Suppressor macrophage treated with lipopolysaccharide for 1 hour (primary cell): ENCODE results near the gene MPHOSPH8.
A peak's percentile ranks its signal among the peaks of the same experiment; 100 is the strongest.

Experiments
- DNase-seq, 3 donors: peaks; one replicate each; pipeline ENCODE4 v3.0.0-alpha.2; 2020 to 2022

The MPHOSPH8 gene

GRCh38 chr13:19633479-19634255 is at the start of gene MPHOSPH8:
Gene MPHOSPH8 (plus strand): TSS chr13:19633659. CDS start chr13:19633749, 90 bp downstream.
- DNase-seq: peak; percentile 97 to 99 (median 98)

GRCh38 chr13:19586904-19587634 is 46.4 kb upstream of the MPHOSPH8 start:
- DNase-seq: peak; percentile 75 to 83 (median 80)

GRCh38 chr13:19587635-19588300 is 45.7 kb upstream of the MPHOSPH8 start:
- DNase-seq: peak; percentile 8 to 31 (median 23)

GRCh38 chr13:19589312-19589711 is 44.1 kb upstream of the MPHOSPH8 start:
- DNase-seq: no peak

- no peak for DNase-seq
Measured at GRCh38 chr13:19590423-19590822, 43.0 kb upstream of the MPHOSPH8 start.

GRCh38 chr13:19591864-19592263 is 41.6 kb upstream of the MPHOSPH8 start:
- peak; percentile 13 to 44 (median 29) for DNase-seq

GRCh38 chr13:19592657-19593180 is 40.7 kb upstream of the MPHOSPH8 start:
- DNase-seq: no peak

GRCh38 chr13:19596086-19596485 is 37.4 kb upstream of the MPHOSPH8 start:
- DNase-seq: no peak

GRCh38 chr13:19596960-19597361 is 36.5 kb upstream of the MPHOSPH8 start:
- DNase-seq: peak; percentile 19 to 35 (median 26)

GRCh38 chr13:19597523-19597922 is 35.9 kb upstream of the MPHOSPH8 start:
- DNase-seq: peak; percentile 45 to 67 (median 65)

GRCh38 chr13:19601749-19602725 is 31.4 kb upstream of the MPHOSPH8 start:
- DNase-seq: peak; percentile 22 to 56 (median 37)

GRCh38 chr13:19604306-19604705 is 29.2 kb upstream of the MPHOSPH8 start:
- DNase-seq: no peak

GRCh38 chr13:19605161-19605955 is 28.1 kb upstream of the MPHOSPH8 start:
- no peak for DNase-seq

GRCh38 chr13:19606152-19606551 is 27.3 kb upstream of the MPHOSPH8 start:
- DNase-seq: no peak

- no peak for DNase-seq
Measured at GRCh38 chr13:19606737-19607136, 26.7 kb upstream of the MPHOSPH8 start.

- DNase-seq: no peak
Measured at GRCh38 chr13:19607523-19608078, 25.9 kb upstream of the MPHOSPH8 start.

GRCh38 chr13:19618977-19619376 is 14.5 kb upstream of the MPHOSPH8 start:
- peak; percentile 32 to 56 (median 41) for DNase-seq

GRCh38 chr13:19622193-19622592 is 11.3 kb upstream of the MPHOSPH8 start:
- DNase-seq: no peak

GRCh38 chr13:19624265-19624664 is 9.2 kb upstream of the MPHOSPH8 start:
- no peak for DNase-seq

- DNase-seq: peak in 1 of 3 donors; percentile 69
Measured at GRCh38 chr13:19632915-19633478, 462 bp upstream of the MPHOSPH8 start.
